PFSK-1 (cell line): Measurements from ENCODE around the gene PLIN4.

Experiments
- FOXP2 ChIP-seq: optimal IDR thresholded peaks from 2 replicates; pipeline ENCODE3; 2011; ENCODE audit warnings: borderline replicate concordance, control low read depth, inconsistent platforms; ENCODE audit not compliant: insufficient read depth; ENCODE audit errors: extremely low read length, extremely low read depth
- POLR2AphosphoS5 ChIP-seq: IDR thresholded peaks from 2 replicates; pipeline ENCODE4 v1.6.1; 2012; ENCODE audit warnings: low read depth, mild to moderate bottlenecking, control low read depth, low read length, moderate library complexity
- SIN3A ChIP-seq: IDR thresholded peaks from 2 replicates; pipeline ENCODE4 v1.6.1; 2012; ENCODE audit warnings: mild to moderate bottlenecking, low read length, moderate library complexity, borderline replicate concordance; ENCODE audit not compliant: insufficient read depth
- TAF1 ChIP-seq: IDR thresholded peaks from 2 replicates; pipeline ENCODE4 v1.6.1; 2012; ENCODE audit warnings: low read length, control low read depth, borderline replicate concordance; ENCODE audit not compliant: insufficient read depth
- TF ChIP-seq, protein P1 (sequence below), 2 experiments: IDR thresholded peaks; 2 replicates each; pipeline versions ENCODE4 v1.6.1 to v1.8.0; 2011 to 2012; ENCODE audit warnings: low read depth in 2 of 2, low read length in 2 of 2, control low read depth in 1 of 2, inconsistent platforms in 1 of 2, mild to moderate bottlenecking in 1 of 2, moderate library complexity in 1 of 2; ENCODE audit not compliant: insufficient read depth in 1 of 2

The PLIN4 gene

GRCh38 chr19:4524808-4525562 is 6.7 kb upstream of the PLIN4 start:
- TF ChIP-seq, protein P1, sequence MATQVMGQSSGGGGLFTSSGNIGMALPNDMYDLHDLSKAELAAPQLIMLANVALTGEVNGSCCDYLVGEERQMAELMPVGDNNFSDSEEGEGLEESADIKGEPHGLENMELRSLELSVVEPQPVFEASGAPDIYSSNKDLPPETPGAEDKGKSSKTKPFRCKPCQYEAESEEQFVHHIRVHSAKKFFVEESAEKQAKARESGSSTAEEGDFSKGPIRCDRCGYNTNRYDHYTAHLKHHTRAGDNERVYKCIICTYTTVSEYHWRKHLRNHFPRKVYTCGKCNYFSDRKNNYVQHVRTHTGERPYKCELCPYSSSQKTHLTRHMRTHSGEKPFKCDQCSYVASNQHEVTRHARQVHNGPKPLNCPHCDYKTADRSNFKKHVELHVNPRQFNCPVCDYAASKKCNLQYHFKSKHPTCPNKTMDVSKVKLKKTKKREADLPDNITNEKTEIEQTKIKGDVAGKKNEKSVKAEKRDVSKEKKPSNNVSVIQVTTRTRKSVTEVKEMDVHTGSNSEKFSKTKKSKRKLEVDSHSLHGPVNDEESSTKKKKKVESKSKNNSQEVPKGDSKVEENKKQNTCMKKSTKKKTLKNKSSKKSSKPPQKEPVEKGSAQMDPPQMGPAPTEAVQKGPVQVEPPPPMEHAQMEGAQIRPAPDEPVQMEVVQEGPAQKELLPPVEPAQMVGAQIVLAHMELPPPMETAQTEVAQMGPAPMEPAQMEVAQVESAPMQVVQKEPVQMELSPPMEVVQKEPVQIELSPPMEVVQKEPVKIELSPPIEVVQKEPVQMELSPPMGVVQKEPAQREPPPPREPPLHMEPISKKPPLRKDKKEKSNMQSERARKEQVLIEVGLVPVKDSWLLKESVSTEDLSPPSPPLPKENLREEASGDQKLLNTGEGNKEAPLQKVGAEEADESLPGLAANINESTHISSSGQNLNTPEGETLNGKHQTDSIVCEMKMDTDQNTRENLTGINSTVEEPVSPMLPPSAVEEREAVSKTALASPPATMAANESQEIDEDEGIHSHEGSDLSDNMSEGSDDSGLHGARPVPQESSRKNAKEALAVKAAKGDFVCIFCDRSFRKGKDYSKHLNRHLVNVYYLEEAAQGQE (IDR thresholded peaks at IDR 0.05; ENCODE audit: insufficient read depth in 1 of 2, low read depth in 2 of 2, low read length in 2 of 2) = no peak
- TF ChIP-seq TAF1 (no peak), POLR2AphosphoS5 (no peak), FOXP2 (no peak), SIN3A (no peak)

DNA sequence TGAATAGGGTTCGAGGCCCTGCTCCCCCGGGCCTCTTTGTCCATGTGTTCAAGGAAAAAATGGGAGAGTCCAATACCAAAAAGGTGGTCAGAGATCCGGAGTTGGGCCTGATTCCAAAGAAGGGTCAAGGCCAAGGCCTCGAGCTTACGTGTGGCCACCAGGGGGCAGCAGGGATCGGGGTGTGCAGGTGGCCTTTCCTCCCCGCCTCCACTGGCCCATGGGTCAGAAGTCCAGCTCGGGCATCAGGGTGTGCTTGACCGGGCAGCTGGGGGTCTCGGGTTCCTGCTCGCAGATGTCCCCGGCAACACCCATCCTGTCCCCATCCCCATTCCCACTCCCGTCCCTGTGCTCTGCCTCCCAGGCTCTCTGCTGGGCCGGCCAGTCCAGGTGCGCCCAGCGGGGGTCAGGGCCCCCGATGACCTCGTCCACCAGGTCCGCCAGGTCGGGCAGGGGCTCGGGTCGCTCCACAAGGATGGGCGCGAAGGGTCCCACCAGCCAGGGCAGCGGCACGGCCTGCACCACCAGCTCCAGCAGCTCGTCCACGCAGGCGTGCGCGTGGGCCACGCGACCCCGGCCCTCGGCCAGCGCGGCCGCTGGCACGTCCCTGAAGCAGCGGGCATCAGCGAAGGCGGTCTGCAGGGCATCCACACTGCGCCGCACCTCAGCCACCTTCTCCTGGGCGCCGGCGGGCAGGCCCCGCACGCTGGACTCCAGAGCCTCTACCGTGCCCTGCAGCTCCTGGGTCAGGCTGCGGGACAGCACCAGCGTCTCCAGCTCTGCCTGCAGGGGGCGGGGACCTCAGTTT is 5.2 kb upstream of the PLIN4 start:
- TF ChIP-seq SIN3A (no peak), FOXP2 (peak; percentile 6)

- TF ChIP-seq, protein P1 (IDR thresholded peaks at IDR 0.05; ENCODE audit: insufficient read depth in 1 of 2, low read depth in 2 of 2, low read length in 2 of 2) = no peak
- TF ChIP-seq FOXP2 (no peak), POLR2AphosphoS5 (no peak), SIN3A (no peak), TAF1 (no peak)
Observed at GRCh38 chr19:4522291-4523002, 4.2 kb upstream of the PLIN4 start.

- no peak for TF ChIP-seq TAF1
- no peak for TF ChIP-seq FOXP2
- no peak for TF ChIP-seq POLR2AphosphoS5
- TF ChIP-seq, protein P1 (IDR thresholded peaks at IDR 0.05; ENCODE audit: insufficient read depth in 1 of 2, low read depth in 2 of 2, low read length in 2 of 2) = no peak
- TF ChIP-seq SIN3A = no peak
Observed at GRCh38 chr19:4521888-4522242, 3.6 kb upstream of the PLIN4 start.

DNA sequence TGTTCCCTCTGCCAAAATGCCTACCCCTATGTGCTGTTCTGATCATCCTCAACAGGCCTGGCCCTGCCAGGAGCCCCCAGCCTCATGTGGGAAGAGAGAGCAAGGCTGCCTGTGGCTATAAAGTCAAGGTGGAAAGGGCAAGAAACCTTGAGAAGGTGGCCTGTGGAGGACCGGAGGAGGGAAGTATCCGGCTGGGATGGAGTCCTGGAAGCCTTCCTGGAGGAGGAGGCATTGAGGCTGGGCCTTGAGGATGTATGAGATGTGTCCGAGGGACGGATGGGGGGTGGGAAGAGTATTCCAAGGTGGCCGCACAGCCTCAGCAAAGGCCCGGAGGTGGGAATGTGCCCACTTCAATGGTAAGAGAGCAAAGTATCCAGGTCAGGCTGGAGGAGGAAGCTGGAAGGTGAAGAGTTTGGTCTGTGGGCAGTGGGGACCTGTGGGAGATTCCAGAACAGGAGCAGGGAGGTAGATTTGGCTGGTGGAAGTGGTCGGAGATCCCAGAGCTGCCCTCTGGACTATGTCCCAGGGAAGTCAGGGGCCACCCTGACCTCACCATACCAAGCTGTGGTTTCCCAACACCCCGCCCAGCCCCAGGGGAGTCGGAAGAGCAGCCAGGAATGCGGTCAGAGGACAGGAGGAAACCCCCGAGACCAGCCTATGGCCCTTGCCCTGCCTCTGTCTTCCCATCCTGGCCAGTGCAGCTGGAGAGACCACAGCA is 3.0 kb upstream of the PLIN4 start:
- TF ChIP-seq TAF1 (no peak), POLR2AphosphoS5 (no peak), SIN3A (no peak), FOXP2 (no peak)
- TF ChIP-seq, protein P1 (IDR thresholded peaks at IDR 0.05; ENCODE audit: insufficient read depth in 1 of 2, low read depth in 2 of 2, low read length in 2 of 2) = no peak
